Lung (tissue), 12 donors: Measurements from ENCODE around the gene THEMIS. TPM values are rescaled to one million over a fixed set of nuclear protein-coding genes. Genes with fewer than 3 reads are reported as not detected.

Experiments
- ATAC-seq: fragments of 200-7000 bp; cut with Tn5 transposase; one replicate; pipeline ENCODE4 v1.9.1; 2020; ENCODE audit warnings: moderate number of reproducible peaks; ENCODE audit not compliant: insufficient read depth, low FRiP score
- DNase-seq, 3 donors: peaks; one replicate each; pipeline ENCODE4 v3.0.0-alpha.2; 2013 to 2017
- H3K27ac ChIP-seq, 2 donors: one replicate each; pipeline ENCODE4 v1.5.1; 2013; ENCODE audit warnings: mild to moderate bottlenecking in 2 of 2, moderate library complexity in 2 of 2, control low read depth in 1 of 2, inconsistent platforms in 1 of 2, low read depth in 1 of 2, low read length in 1 of 2
- H3K27me3 ChIP-seq, 3 donors: one replicate each; pipeline ENCODE4 v1.5.1; 2013; ENCODE audit warnings: low read length in 2 of 3; ENCODE audit not compliant: control insufficient read depth in 3 of 3, insufficient read depth in 3 of 3
- H3K36me3 ChIP-seq, 4 donors: one replicate each; pipeline ENCODE4 v1.5.1; 2013; ENCODE audit warnings: low read length in 4 of 4, mild to moderate bottlenecking in 1 of 4, moderate library complexity in 1 of 4; ENCODE audit not compliant: control insufficient read depth in 4 of 4, insufficient read depth in 4 of 4
- H3K4me1 ChIP-seq, 5 donors: one replicate each; pipeline ENCODE4 v1.5.1; 2013; ENCODE audit warnings: low read length in 5 of 5, mild to moderate bottlenecking in 2 of 5, moderate library complexity in 1 of 5; ENCODE audit not compliant: control insufficient read depth in 5 of 5, insufficient read depth in 5 of 5
- H3K4me3 ChIP-seq: one replicate; pipeline ENCODE4 v1.5.1; 2013; ENCODE audit warnings: mild to moderate bottlenecking, control low read depth, moderate library complexity
- H3K9ac ChIP-seq, 2 donors: one replicate each; pipeline ENCODE4 v1.5.1; 2013; ENCODE audit warnings: low read length in 2 of 2, control low read depth in 1 of 2; ENCODE audit not compliant: insufficient read depth in 1 of 2
- H3K9me3 ChIP-seq, 4 donors: one replicate each; pipeline ENCODE4 v1.5.1; 2013; ENCODE audit warnings: low read length in 3 of 4, mild to moderate bottlenecking in 1 of 4, moderate library complexity in 1 of 4; ENCODE audit not compliant: control insufficient read depth in 4 of 4, insufficient read depth in 3 of 4
- WGBS, 2 donors: extraction: QIAGEN DNeasy Blood & Tissue Kit; methylation state at CpG; one replicate each; pipeline ENCODE4 v1.1.7; 2013; 5-methylcytosine and 5-hydroxymethylcytosine counted together
- polyA plus RNA-seq, 2 donors: library from polyadenylated mRNA; stranded (reverse); fragments of 200-250 nt; gene quantifications; one replicate each; pipeline ENCODE4 v1.2.1, GENCODE V29; 2013
- total RNA-seq, 2 donors: library from RNA; depleted of rRNA in 1 of 2; stranded (reverse); fragments of >200 nt in 1 of 2; gene quantifications; one replicate each; pipeline ENCODE4 v1.2.1, GENCODE V29; 2014 to 2021
- TF ChIP-seq, protein P1 (sequence below): IDR thresholded peaks from 2 replicates; pipeline ENCODE4 v1.5.1; 2012; ENCODE audit warnings: mild to moderate bottlenecking; ENCODE audit errors: control extremely low read depth, extremely low read depth
- donor health status: control.
- donor health status: control.
- donor health status: Bipolar disorder and iron deficiency.
- donor health status: healthy.
- donor health status: DM: yes; HTN: yes; CAD: no.

The THEMIS gene
- total and polyA plus RNA-seq, 4 donors, result 0.22 to 0.86 (median 0.54) TPM

DNA sequence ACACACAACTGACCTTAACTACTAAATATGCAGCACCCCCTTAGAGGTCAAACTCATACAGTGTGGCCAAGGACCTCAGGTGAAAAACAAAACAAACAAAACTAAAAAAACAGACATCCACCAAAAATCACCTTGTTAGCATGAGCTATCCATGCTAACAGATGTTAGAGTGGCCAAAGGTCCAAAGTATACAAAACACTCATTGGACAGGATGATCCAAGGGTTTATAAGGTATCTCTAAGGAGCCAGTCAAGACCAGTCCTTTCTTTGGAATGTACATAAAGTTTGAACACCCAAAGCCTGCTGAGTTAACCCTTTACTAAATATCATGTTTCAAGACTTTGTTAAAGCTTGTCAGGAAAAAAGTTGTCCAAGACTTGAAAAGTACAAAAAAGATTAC is 35.8 kb downstream of the THEMIS start:
- TF ChIP-seq, protein P1, sequence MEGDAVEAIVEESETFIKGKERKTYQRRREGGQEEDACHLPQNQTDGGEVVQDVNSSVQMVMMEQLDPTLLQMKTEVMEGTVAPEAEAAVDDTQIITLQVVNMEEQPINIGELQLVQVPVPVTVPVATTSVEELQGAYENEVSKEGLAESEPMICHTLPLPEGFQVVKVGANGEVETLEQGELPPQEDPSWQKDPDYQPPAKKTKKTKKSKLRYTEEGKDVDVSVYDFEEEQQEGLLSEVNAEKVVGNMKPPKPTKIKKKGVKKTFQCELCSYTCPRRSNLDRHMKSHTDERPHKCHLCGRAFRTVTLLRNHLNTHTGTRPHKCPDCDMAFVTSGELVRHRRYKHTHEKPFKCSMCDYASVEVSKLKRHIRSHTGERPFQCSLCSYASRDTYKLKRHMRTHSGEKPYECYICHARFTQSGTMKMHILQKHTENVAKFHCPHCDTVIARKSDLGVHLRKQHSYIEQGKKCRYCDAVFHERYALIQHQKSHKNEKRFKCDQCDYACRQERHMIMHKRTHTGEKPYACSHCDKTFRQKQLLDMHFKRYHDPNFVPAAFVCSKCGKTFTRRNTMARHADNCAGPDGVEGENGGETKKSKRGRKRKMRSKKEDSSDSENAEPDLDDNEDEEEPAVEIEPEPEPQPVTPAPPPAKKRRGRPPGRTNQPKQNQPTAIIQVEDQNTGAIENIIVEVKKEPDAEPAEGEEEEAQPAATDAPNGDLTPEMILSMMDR, result no peak
- Histone ChIP-seq H3K9me3 (no peaks in the 10 kb centered on the region), H3K36me3 (no peaks in the 10 kb centered on the region), H3K9ac (no peak overlapping the region), H3K4me3 (no peak overlapping the region), H3K27ac (no peak overlapping the region), H3K27me3 (no peaks in the 10 kb centered on the region), H3K4me1 (no peaks in the 10 kb centered on the region)
- ATAC-seq (no peak), DNase-seq (no peak)

DNA sequence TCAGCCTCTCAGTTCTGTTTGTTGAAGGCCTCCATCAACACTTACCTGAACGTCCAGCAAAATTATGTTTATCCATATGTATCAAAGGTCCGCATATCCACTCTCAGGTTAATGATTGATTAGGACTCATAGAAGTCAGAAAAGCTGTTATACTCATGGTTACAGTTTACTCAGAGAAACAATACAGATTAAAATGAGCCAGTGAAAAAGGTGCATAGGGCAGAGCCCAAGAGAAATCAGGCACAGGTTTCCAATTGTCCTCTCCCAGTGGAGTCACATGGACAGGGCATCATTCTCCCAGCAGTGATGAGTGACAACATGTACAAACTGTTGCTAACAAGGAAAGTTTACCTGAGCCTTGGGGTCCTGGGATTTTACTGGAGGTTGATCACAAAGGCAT is 36.2 kb downstream of the THEMIS start:
- H3K4me1 ChIP-seq, result no peaks in the 10 kb centered on the region
- ATAC-seq, result no peak
- WGBS, 2 donors, result 64 to 81% methylated on average over 2 of the region's 2 CpGs

DNA sequence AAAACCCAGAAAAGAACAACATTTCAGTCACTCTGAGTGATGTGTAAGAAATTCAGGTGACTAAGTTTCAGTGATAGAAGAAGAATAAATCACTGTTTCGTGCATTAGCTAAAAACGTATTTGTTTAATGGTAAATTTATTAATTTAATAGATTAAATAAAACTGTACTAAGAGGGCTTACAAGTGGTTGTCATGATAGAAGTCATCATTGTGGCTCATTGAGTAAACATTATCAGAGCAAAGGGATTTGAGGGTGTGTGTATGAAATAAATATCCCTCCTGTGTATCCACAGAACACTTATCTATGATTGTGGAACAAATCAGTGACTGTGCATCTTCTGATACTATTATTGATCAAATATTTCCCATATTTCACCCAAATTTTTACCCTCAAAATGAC is 40.1 kb downstream of the THEMIS start:
- TF ChIP-seq, protein P1, result no peak
- Histone ChIP-seq H3K4me1 (no peaks in the 10 kb centered on the region), H3K36me3 (no peaks in the 10 kb centered on the region), H3K27me3 (no peaks in the 10 kb centered on the region), H3K9me3 (no peaks in the 10 kb centered on the region), H3K27ac (no peak overlapping the region), H3K4me3 (no peak overlapping the region), H3K9ac (no peak overlapping the region)
- 88 to 94% methylated on average over 2 of the region's 2 CpGs for WGBS, 2 donors
- ATAC-seq (no peak), DNase-seq (no peak)

More for the DNA sequence above, 36.2 kb downstream of the THEMIS start:
- H3K27ac ChIP-seq, result no peak overlapping the region
- no peak for DNase-seq
- H3K9ac ChIP-seq, result no peak overlapping the region
- no peak overlapping the region for H3K4me3 ChIP-seq
- TF ChIP-seq, protein P1, result no peak
- no peaks in the 10 kb centered on the region for H3K36me3 ChIP-seq
- H3K9me3 ChIP-seq, result no peaks in the 10 kb centered on the region
- no peaks in the 10 kb centered on the region for H3K27me3 ChIP-seq

DNA sequence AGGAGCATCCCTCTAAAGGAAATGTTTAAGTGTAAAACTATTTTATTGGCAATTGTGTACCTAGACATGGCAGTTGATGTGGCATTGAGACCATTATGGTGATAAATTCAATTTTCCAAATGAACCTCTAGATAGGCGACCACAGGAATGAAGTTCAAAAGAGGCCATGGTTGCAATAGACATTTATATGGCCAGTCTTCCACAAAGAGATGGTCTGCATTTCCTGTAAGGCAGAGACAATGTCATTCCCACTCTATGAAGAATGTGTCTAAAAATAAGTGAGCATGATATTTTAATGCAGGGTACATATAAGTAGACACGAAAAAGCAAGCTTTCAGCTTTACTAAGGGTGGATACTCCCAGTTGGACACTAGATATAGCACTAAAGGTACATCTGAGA is 40.9 kb downstream of the THEMIS start:
- no peaks in the 10 kb centered on the region for H3K27me3 ChIP-seq
- H3K27ac ChIP-seq, result no peak overlapping the region
- TF ChIP-seq, protein P1, result no peak
- no peaks in the 10 kb centered on the region for H3K36me3 ChIP-seq
- ATAC-seq, result no peak
- H3K9me3 ChIP-seq, result no peaks in the 10 kb centered on the region
- no peaks in the 10 kb centered on the region for H3K4me1 ChIP-seq
- no peak overlapping the region for H3K4me3 ChIP-seq
- DNase-seq, result no peak
- H3K9ac ChIP-seq, result no peak overlapping the region
- WGBS, 2 donors, result 85 to 86% methylated on average over 2 of the region's 2 CpGs
